Peyer's patch (tissue), 4 donors: Measurements from ENCODE around the gene FZD10. TPM values are rescaled to one million over a fixed set of nuclear protein-coding genes. Genes with fewer than 3 reads are reported as not detected.

ENCODE experiments used
- DNase-seq, 3 donors: peaks; one replicate each; pipeline ENCODE4 v3.0.0-alpha.2; 2017 to 2019
- H3K27ac ChIP-seq, 4 donors: fragments of 200-600 bp; sonication (generic); one replicate each; pipeline ENCODE4 v1.5.1; 2016 to 2019
- H3K27me3 ChIP-seq, 2 donors: fragments of 200-600 bp; sonication (generic); one replicate each; pipeline ENCODE4 v1.5.1; 2019
- H3K36me3 ChIP-seq, 3 donors: fragments of 200-600 bp; sonication (generic); one replicate each; pipeline ENCODE4 v1.5.1; 2016 to 2019
- H3K4me1 ChIP-seq, 4 donors: fragments of 200-600 bp; sonication (generic); one replicate each; pipeline ENCODE4 v1.5.1; 2016 to 2019
- H3K4me3 ChIP-seq, 4 donors: fragments of 200-600 bp; sonication (generic); 1 replicate in 3 of 4; 2 replicates in 1 of 4; pipeline ENCODE4 v1.5.1; 2016 to 2019; ENCODE audit warnings: mild to moderate bottlenecking in 1 of 4
- H3K9me3 ChIP-seq, 4 donors: fragments of 200-600 bp; sonication (generic); one replicate each; pipeline ENCODE4 v1.5.1; 2016 to 2019; ENCODE audit warnings: mild to moderate bottlenecking in 1 of 4
- POLR2A ChIP-seq, 2 donors: fragments of 450-650 bp; IDR thresholded peaks; one replicate each; pipeline ENCODE4 v1.5.1; 2017; ENCODE audit warnings: antibody characterized with exemption in 2 of 2, mild to moderate bottlenecking in 2 of 2, moderate library complexity in 2 of 2
- total RNA-seq, 4 donors: library from RNA; depleted of rRNA; stranded (reverse); fragments of >200 nt; gene quantifications; one replicate each; pipeline ENCODE4 v1.1.0, GENCODE V29; 2016
- TF ChIP-seq, protein P1 (sequence below), 6 experiments: fragments of 450-650 bp in 4 of 6; fragments of 200-600 bp in 2 of 6; sonication (generic) in 1 of 6; IDR thresholded peaks; one replicate each; pipeline ENCODE4 v1.5.1; 2017 to 2019; ENCODE audit warnings: antibody characterized with exemption in 6 of 6, mild to moderate bottlenecking in 3 of 6, moderate library complexity in 1 of 6

The FZD10 gene
- total RNA-seq, 4 donors from 2014 or later, result 0.76 to 1.2 TPM; not detected in 2

DNA sequence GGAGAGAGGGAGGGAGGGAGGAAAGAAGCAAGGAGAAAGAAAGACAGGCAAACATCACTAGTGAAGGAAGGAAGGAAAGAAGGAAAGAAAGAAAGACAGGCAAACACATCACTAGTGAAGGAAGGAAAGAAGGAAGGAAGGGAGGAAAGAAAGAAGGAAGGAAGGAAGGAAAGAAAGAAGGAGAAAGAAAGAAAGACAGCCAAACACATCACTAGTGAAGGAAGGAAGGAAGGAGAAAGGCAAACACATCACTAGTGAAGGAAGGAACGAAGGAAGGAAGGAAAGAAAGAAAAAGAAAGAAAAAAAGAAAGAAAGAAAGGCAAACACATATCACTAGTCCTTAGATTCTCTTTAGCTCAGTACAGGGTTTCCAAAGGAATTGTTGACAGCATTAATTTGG lies 5.3 kb downstream of the FZD10 start:
- Histone ChIP-seq H3K9me3 (peaks cover 0 to 3% (median 0%) of the 10 kb centered on the region in 4 donors), H3K27ac (no peak overlapping the region), H3K27me3 (peaks cover 0 to 2% of the 10 kb centered on the region in 2 donors), H3K4me1 (no peaks in the 10 kb centered on the region), H3K36me3 (no peaks in the 10 kb centered on the region), H3K4me3 (no peak overlapping the region)
- TF ChIP-seq POLR2A (IDR thresholded peaks at IDR 0.05), result no peak
- DNase-seq, result no peak

DNA sequence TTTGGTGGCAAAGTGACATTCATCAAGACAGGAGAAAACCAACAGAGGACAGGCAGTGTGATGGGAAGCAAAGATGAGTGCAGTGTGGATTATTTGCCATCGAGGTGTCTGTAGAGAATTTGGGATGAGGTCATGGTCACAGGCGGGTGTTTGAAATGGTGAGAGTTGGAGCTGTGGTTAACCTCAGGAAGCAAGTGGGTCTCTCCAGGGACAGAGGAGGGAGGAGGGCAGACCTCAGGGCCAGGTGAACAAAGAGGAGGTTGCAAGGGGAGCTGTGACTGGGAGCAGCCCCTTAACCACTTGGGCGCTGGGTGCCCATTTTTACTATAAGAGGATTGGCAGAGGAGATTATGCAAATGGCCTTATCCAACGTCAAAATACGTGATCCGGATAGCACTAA lies 7.0 kb downstream of the FZD10 start:
- Histone ChIP-seq H3K4me1 (no peaks in the 10 kb centered on the region), H3K27ac (no peak overlapping the region), H3K36me3 (no peaks in the 10 kb centered on the region), H3K9me3 (no peaks in the 10 kb centered on the region), H3K27me3 (no peaks in the 10 kb centered on the region), H3K4me3 (no peak overlapping the region)
- TF ChIP-seq, protein P1, sequence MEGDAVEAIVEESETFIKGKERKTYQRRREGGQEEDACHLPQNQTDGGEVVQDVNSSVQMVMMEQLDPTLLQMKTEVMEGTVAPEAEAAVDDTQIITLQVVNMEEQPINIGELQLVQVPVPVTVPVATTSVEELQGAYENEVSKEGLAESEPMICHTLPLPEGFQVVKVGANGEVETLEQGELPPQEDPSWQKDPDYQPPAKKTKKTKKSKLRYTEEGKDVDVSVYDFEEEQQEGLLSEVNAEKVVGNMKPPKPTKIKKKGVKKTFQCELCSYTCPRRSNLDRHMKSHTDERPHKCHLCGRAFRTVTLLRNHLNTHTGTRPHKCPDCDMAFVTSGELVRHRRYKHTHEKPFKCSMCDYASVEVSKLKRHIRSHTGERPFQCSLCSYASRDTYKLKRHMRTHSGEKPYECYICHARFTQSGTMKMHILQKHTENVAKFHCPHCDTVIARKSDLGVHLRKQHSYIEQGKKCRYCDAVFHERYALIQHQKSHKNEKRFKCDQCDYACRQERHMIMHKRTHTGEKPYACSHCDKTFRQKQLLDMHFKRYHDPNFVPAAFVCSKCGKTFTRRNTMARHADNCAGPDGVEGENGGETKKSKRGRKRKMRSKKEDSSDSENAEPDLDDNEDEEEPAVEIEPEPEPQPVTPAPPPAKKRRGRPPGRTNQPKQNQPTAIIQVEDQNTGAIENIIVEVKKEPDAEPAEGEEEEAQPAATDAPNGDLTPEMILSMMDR (IDR thresholded peaks at IDR 0.05), result no peak
- no peak for TF ChIP-seq POLR2A (IDR thresholded peaks at IDR 0.05)
- DNase-seq, result no peak

DNA sequence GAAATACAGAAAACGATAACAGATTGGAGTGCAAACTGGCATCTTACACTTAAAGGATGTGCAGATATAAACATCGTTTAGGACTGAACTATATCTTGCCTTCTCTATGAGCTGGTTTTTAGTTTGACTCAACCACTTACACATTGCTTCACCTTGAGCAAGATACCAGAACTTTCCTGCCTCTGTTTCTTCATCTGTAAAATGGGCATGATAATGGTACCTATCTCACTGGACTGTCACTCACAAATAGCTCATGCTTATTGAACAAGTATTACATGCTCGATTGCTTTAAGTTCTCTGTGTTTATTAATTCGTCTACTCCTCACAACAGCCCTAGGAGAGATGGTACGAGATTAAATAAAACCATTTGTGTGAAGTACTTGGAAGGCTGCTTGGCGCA lies 7.7 kb downstream of the FZD10 start:
- no peaks in the 10 kb centered on the region for H3K4me1 ChIP-seq
- no peak overlapping the region for H3K27ac ChIP-seq
- H3K27me3 ChIP-seq, result no peaks in the 10 kb centered on the region
- no peak overlapping the region for H3K4me3 ChIP-seq
- no peaks in the 10 kb centered on the region for H3K9me3 ChIP-seq
- H3K36me3 ChIP-seq, result no peaks in the 10 kb centered on the region
- TF ChIP-seq, protein P1 (IDR thresholded peaks at IDR 0.05), result no peak
- no peak for TF ChIP-seq POLR2A (IDR thresholded peaks at IDR 0.05)
- DNase-seq, result no peak

- Histone ChIP-seq H3K27ac (no peak overlapping the region), H3K27me3 (no peaks in the 10 kb centered on the region), H3K36me3 (no peaks in the 10 kb centered on the region), H3K4me1 (no peaks in the 10 kb centered on the region), H3K4me3 (no peak overlapping the region), H3K9me3 (no peaks in the 10 kb centered on the region)
- DNase-seq, result no peak
- TF ChIP-seq POLR2A (IDR thresholded peaks at IDR 0.05), result no peak
- TF ChIP-seq, protein P1 (IDR thresholded peaks at IDR 0.05), result no peak
Measured at GRCh38 chr12:130170611-130171010, 8.3 kb downstream of the FZD10 start.

- no peak overlapping the region for H3K4me3 ChIP-seq
- DNase-seq, result no peak
- H3K36me3 ChIP-seq, result no peaks in the 10 kb centered on the region
- H3K9me3 ChIP-seq, result no peaks in the 10 kb centered on the region
- no peaks in the 10 kb centered on the region for H3K27me3 ChIP-seq
- no peak overlapping the region for H3K27ac ChIP-seq
- no peaks in the 10 kb centered on the region for H3K4me1 ChIP-seq
- no peak for TF ChIP-seq POLR2A (IDR thresholded peaks at IDR 0.05)
- TF ChIP-seq, protein P1 (IDR thresholded peaks at IDR 0.05), result no peak
Measured at GRCh38 chr12:130177635-130178242, 15.5 kb downstream of the FZD10 start.

GRCh38 chr12:130178282-130178681 lies 16.0 kb downstream of the FZD10 start:
- Histone ChIP-seq H3K27ac (no peak overlapping the region), H3K36me3 (no peaks in the 10 kb centered on the region), H3K9me3 (no peaks in the 10 kb centered on the region), H3K4me3 (no peak overlapping the region), H3K4me1 (no peaks in the 10 kb centered on the region), H3K27me3 (no peaks in the 10 kb centered on the region)
- no peak for TF ChIP-seq POLR2A (IDR thresholded peaks at IDR 0.05)
- TF ChIP-seq, protein P1 (IDR thresholded peaks at IDR 0.05), result no peak
- DNase-seq, result no peak
